ENCODE results near the gene STARD13.

Gene STARD13

GRCh38 chr13:33188093-33188882, 97.3 kb downstream of the STARD13 start:
- H3K4me3 ChIP-seq (ENCODE audit: control insufficient read depth, low read depth, low read length) = no peak overlapping the region
- no peak for DNase-seq (ENCODE audit: low read depth)
- no peak for TF ChIP-seq CTCF (IDR thresholded peaks at IDR 0.05; ENCODE audit: control insufficient read depth, insufficient read depth, low read depth, low read length, missing control alignments)

- H3K4me3 ChIP-seq (ENCODE audit: control insufficient read depth, low read depth, low read length) = no peak overlapping the region
- no peak for TF ChIP-seq CTCF (IDR thresholded peaks at IDR 0.05; ENCODE audit: control insufficient read depth, insufficient read depth, low read depth, low read length, missing control alignments)
- no peak for DNase-seq (ENCODE audit: low read depth)
Observed at GRCh38 chr13:33186861-33187291, 98.7 kb downstream of the STARD13 start.

GRCh38 chr13:33185853-33186252, 99.7 kb downstream of the STARD13 start:
- TF ChIP-seq CTCF (IDR thresholded peaks at IDR 0.05; ENCODE audit: control insufficient read depth, insufficient read depth, low read depth, low read length, missing control alignments) = no peak
- DNase-seq (ENCODE audit: low read depth) = no peak

GRCh38 chr13:33184530-33184929, 101.0 kb downstream of the STARD13 start:
- DNase-seq (ENCODE audit: low read depth) = no peak
- TF ChIP-seq CTCF (IDR thresholded peaks at IDR 0.05; ENCODE audit: control insufficient read depth, insufficient read depth, low read depth, low read length, missing control alignments) = no peak
- H3K4me3 ChIP-seq (ENCODE audit: control insufficient read depth, low read depth, low read length) = no peak overlapping the region

More at GRCh38 chr13:33185853-33186252, 99.7 kb downstream of the STARD13 start:
- no peak overlapping the region for H3K4me3 ChIP-seq (ENCODE audit: control insufficient read depth, low read depth, low read length)

GRCh38 chr13:33184112-33184490, 101.5 kb downstream of the STARD13 start:
- DNase-seq (ENCODE audit: low read depth) = no peak
- H3K4me3 ChIP-seq (ENCODE audit: control insufficient read depth, low read depth, low read length) = no peak overlapping the region
- TF ChIP-seq CTCF (IDR thresholded peaks at IDR 0.05; ENCODE audit: control insufficient read depth, insufficient read depth, low read depth, low read length, missing control alignments) = no peak

- TF ChIP-seq CTCF (IDR thresholded peaks at IDR 0.05; ENCODE audit: control insufficient read depth, insufficient read depth, low read depth, low read length, missing control alignments) = no peak
- H3K4me3 ChIP-seq (ENCODE audit: control insufficient read depth, low read depth, low read length) = no peak overlapping the region
- peak; percentile 69 for DNase-seq (ENCODE audit: low read depth)
Observed at GRCh38 chr13:33183431-33184111, 102.0 kb downstream of the STARD13 start.
